Stimulated activated CD4-positive, alpha-beta T cell treated with anti-CD3 and anti-CD28 coated beads, Interleukin-4, amount 100 ng/mL, for 48 hours (primary cell): ENCODE data around the gene ABTB2.

Source experiments
- DNase-seq, 2 donors: peaks; one replicate each; pipeline ENCODE4 v3.0.0-alpha.2; 2020; ENCODE audit warnings: low read depth in 2 of 2

ABTB2 gene

DNA sequence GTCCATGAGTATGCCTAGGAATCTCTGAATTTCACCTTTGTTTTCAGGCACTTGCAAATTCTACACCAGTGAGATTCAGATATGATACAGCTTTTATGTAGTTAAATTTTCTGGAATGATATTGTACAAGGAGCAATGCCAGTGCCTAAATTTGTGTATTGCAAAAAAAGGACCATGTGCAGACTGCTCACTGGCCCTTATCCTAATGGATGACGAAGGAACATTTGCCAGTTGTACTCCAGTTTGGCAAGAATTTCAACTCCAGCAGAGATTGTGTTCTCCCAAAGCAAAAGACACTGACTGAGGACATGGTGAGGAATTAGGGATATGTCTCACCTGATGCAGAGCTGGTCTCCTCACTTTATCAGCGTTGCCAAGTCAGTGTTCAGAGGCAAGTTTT lies 243.8 kb downstream of the ABTB2 start:
- no peak for DNase-seq

DNA sequence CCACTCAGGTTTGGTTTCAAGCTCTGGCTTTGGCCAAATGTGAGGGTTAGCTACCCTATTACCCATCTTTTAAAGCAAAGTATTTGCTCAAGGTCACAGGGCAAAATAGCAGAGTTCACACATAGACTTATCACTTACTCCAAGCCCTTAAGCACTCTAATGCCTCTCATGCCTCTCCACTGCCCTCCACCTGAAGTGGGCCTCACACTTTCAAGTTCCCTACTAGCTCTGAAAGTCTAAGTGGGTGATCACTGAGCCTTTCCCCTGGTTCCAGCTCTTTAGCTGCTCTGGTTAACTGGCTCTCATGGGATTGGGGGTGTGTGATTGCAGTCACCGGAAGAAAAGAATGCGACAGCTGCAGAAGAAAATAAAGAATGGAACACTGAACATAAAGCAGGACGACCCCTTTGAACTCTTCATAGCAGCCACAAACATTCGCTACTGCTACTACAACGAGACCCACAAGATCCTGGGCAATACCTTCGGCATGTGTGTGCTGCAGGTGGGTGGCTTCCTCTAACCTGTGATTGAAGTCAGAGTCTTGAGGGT lies 246.0 kb downstream of the ABTB2 start:
- DNase-seq: no peak

DNA sequence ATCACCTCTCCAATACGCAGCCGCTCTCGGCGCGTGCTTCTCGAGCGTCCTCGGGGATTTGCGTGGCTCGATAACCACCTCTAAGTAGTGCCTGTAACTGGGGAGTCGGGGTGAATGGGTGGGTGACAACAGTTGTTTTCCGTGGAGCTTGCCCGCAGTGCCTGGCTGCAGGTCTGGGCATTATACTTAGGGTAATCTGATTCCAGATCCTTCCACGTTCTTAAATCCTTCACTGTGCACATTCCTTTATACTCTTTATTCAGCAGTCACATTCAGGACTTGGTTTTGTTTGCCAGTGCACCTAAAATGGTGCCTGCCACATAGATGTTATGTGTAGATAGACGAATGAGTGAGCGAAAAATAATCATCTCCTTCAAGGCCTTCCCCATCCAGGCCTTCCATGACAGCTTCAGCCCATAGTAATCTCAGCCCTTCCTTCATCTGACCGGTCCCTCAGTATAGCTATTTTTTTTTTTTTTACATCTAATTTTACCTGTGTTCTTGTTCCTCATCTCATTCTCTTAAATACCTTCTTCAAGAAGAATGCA lies 251.8 kb downstream of the ABTB2 start:
- DNase-seq: no peak

- peak; percentile 95 for DNase-seq
Measured at GRCh38 chr11:34105079-34105956, 252.5 kb downstream of the ABTB2 start, which contains the start of gene NAT10. Gene NAT10, plus strand, starts transcription at chr11:34105629. Its CDS starts 2,597 bp downstream, at chr11:34108226.

- no peak for DNase-seq
Measured at GRCh38 chr11:34104680-34105078, 253.1 kb downstream of the ABTB2 start.
